Effector CD4-positive, alpha-beta T cell (primary cell): ENCODE measurements around the gene DOCK1.

ENCODE experiments used
- DNase-seq: peaks from one replicate; pipeline ENCODE4 v3.0.0-alpha.2; 2020

DOCK1 gene

DNA sequence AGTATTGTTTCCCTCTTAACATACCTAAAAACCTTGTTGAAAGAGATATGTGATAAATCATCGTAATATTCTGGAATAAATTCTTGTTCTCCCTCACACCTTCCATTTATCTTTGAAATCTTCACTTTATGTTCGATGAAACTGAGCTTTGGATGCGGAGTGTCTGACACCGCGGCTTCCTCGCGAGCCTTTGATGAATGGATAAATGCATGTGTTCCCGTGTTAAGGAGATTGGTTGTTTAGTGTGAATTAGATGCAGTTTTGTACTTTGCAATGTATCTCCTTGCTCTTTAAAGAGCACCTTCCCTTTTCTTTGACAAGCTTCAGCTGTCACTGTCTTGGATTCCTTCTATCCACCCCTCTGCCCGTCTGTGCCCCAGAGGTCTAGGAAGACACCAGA is 138.1 kb downstream of the DOCK1 start:
- no peak for DNase-seq

GRCh38 chr10:127044186-127044585 is 139.0 kb downstream of the DOCK1 start:
- no peak for DNase-seq

DNA sequence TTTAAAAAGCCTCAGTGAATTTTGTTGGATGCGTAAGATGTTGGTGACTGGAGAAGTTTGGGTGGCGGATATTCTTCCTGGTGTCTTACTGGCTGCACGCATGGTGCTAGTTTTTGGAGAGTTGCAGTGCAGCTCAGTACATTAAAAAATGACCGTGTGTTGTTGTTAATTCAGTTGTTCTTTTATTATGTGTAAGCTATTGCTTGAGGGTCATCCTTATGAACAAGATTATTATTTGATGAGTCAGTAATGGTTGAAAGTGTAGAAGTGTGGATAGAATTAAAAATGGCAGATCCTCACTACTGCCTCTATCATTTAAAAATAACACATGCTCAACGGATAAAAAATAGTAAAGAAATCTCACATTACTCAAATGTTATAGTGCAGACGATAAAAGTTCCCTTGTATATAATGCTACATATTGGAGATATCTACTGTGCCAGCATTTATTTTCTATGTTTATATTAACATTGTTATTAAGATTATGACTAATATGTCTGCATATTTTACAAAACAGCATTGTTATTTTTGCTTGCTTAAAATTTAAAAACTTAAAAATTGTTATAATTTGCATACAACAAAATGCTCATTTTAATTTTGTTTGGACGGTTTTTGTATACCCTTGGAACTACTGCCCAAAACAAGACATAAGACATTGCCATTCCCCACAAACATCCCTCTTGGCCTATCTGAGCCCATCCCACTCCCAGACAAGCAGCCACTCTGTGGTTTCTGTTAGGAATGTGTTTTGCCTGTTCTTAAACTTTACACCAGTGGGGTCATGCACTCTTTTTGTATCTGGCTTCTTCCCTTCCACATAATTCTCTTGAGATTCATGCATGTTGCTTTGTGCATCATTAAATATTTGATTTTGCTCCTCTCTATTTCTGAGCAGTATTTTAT is 142.0 kb downstream of the DOCK1 start:
- no peak for DNase-seq

GRCh38 chr10:127047878-127048238 is 142.6 kb downstream of the DOCK1 start:
- DNase-seq, result no peak

DNA sequence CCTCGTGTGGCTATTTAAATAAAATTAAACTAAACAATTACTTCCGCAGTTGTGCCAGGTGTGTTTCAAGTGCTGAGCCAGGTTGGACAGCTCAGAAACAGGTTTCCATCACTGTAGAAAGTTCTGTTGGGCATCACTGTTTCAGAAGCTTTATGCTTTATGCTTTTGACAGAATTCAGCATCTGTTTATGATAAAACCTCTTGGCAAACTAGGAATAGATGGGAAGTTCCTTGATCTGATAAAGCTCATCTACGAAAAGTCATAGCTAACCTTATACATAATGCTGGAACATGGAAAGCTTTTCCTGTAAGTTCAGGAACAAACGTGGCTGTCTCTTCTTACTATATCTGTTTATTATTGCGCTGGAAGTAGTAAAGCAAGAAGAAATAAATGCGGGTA is 143.4 kb downstream of the DOCK1 start:
- DNase-seq, result no peak

GRCh38 chr10:127052001-127052400 is 146.8 kb downstream of the DOCK1 start:
- no peak for DNase-seq

DNA sequence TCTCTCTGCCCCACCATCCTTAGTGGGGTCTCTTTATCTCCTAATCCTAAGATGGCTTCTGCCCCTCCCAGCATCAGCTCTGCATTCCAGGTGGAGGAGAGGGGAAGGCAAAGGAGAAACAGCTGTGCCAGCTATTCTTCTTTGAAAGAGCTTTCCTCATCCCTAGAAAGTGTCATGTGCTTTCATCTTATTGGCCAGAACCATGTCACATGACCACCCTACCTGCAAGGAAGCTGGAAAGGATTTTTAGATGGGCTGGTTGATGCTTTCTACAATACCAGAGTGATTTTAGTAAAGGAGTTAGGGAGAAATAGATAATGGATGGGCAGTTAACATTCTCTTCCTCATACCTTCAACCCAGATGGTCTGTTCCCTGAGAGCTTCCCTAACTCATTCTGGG is 150.0 kb downstream of the DOCK1 start:
- DNase-seq, result no peak

DNA sequence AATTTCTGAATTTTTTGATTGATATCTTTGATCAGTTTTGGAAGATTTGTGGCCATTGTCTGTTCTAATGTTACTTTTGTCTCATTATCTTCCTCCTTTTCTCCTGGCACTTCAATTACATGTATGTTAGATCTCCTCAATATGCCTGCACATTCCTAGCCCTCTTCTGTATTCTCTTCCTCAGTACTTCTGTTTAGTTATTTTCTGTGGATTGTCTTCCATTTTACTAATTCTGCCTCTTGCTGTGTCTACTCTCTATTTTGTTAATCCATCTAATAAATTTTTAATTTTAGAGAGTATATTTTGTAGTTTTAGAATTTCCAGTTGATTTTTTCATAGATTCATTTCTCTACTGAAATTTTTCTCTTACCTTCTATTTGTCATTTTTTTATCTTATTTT is 154.1 kb downstream of the DOCK1 start:
- DNase-seq, result no peak

DNA sequence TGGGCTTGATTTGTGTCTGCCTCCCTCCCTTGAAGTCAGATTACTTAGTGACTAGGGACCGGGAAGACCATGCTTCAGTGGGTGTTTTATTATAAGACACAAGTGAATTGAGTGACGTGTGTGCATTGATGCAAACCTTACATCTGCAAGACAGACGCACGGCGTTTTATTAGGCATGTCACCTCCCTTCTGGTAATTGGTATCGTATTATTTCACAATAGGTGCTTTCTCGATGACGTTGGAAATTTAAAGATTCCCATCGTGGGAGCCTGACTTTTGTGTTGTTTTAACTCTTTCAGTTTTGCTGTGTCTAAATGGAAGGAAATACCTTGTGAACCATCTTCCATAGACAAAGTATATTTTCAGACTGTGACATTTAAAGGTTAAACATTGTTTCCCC is 158.5 kb downstream of the DOCK1 start:
- DNase-seq, result no peak

DNA sequence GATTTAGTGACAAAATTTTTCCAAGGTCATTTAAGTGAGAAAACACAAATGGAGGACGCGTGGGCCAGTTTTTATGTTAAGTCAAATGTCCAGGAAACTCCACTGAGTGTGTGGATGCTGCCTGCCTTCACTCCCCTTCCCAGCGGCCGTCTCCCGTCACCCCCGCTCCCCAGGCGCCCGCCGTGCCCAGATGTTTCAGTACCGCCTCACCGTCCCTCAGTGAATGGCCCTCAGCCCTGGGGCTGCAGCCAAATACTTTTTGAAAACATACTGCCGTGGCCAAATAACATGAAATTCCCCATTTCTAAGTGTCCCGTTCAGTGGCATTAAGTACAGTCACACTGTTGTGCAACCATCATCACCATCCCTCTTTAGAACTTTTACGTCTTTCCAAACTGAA is 159.2 kb downstream of the DOCK1 start:
- no peak for DNase-seq

GRCh38 chr10:127067542-127068194 is 162.4 kb downstream of the DOCK1 start:
- no peak for DNase-seq

DNA sequence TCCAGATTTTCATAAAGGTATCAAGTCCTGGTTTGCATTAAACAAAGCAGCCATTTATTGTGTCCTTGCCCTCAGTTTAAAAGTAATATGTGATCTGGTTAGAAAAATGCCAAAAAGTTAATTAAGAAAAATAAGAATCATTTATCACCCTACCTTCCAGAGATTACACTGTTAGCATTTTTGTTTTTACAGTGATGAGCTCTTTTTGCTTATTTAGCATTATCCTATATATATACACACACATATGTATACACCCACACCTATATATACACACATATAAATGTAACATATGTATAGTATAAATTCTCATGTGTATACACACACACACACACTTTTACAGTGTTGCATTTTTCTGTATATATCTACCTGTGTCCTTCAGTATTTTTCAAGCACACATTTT is 163.3 kb downstream of the DOCK1 start:
- DNase-seq, result no peak

DNA sequence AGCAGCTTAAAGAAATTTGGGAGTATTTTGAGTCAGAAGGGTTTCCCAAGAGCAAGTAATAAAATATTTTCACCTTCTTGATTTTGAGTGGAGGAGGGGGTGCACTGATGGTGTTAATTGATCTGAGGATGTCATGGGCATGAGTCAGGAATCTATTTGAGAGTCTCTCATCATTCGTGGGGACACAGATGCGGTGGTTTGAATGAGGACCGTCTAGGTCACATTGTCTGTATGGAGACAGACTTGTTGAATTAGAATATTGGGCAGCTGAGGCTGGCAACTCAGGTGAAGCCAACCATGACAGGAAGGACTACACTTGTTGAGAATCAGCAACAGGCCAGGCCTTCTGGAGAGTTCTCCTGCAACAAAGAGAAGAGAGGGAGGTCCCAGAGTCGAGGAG is 164.2 kb downstream of the DOCK1 start:
- no peak for DNase-seq

DNA sequence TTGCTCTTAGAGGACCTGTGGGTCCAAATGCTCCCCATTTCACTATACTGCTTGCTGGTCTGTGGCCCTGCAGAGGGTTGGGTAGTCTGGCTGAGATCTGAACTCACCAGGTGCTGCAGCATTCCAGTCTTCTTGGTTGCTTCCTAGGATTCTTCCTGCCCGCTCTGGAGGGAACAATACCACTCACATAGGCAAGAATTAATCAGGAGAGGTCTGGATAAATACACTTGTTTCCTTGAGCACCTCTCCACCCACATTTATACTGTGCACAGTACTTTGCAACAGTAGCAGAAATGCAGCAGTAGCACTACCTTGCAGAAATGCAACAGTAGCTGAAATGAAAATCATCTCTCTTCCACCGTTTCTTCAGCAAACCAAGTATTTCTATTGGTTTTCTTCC is 165.9 kb downstream of the DOCK1 start:
- DNase-seq, result no peak

GRCh38 chr10:127073666-127074065 is 168.4 kb downstream of the DOCK1 start:
- no peak for DNase-seq

- no peak for DNase-seq
These were observed 174.2 kb downstream of the DOCK1 start for GRCh38 chr10:127079392-127079791.

GRCh38 chr10:127080317-127080716 is 175.1 kb downstream of the DOCK1 start:
- DNase-seq, result no peak

DNA sequence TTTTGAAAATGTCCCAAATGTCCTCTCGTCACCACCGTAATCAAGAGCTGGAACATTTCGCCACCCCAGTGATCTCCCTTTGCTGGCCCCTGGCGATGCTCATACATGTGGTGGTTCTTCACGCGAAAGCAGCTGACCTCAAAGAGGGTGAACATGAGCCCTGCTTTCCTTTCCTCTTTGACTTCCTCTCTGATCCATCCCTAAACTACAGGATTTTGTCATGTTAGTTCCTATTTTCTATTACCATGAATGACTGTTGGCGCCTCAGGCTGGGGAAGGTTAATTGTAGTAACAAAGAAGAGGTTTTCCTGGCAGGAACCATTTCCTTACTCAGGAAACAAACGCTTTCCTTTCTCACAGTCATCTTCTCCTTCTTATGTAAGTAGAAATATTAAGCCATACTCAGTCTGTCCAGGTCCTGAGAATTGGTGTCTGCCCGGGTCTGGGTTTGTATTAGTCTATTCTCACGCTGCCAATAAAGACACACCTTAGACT is 176.7 kb downstream of the DOCK1 start:
- no peak for DNase-seq

DNA sequence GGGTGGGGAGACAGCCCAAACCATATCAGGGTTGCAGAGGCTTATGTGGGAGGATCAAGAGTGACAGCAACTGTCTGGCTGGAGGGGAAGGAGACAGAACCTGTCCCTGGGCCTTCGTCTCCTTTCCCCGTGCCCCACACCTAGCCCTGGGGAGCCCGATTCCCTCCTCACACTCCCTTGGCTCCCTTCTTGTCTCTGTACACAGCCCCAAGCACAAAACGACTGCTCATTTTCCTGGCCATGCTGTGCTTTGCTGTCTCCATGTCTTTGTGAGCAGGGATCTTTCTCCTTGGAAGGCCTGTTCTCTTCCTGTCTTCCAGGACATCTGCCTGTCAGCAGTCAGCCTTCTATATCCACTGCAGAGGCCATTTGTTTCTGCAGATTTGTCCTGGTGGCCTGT is 177.4 kb downstream of the DOCK1 start:
- no peak for DNase-seq

DNA sequence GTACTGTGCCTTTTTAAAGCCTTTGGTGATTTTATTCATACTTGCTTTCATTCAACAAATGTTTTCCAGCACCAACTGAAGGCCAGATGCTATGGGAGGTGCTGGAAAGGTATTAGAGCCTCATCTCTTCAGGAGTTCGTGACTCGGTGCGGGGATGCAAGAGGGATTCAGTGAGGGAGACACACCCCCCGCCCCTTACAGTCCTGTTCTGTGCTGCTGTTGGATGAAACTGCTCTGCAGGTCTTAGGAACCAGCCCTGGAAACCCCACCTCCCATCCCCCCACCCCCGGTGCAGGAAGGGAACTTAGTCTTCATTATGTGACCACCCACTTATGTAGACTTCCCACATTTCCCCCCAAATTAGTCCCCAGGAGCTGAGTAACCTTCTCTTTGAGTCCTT is 180.7 kb downstream of the DOCK1 start:
- DNase-seq, result no peak

DNA sequence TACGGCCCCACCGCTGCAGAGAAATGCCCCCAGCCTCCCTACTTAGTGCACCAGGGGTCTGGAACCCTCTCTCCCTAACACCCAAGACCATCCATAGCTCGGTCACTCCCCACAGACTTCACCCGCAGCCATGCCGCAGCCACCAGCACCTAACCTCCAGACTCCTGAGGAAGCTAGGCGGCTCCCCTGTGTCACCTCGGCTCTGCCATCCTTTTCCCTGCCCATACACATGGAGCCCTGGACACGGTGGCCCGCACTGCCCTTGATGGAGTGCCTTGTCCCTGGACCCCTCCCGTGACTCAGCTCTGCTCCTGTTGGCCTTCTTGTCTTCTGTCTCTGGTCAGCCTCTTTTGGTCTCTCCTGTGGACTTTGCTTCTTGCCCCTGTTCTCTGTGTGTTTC is 183.7 kb downstream of the DOCK1 start:
- no peak for DNase-seq

DNA sequence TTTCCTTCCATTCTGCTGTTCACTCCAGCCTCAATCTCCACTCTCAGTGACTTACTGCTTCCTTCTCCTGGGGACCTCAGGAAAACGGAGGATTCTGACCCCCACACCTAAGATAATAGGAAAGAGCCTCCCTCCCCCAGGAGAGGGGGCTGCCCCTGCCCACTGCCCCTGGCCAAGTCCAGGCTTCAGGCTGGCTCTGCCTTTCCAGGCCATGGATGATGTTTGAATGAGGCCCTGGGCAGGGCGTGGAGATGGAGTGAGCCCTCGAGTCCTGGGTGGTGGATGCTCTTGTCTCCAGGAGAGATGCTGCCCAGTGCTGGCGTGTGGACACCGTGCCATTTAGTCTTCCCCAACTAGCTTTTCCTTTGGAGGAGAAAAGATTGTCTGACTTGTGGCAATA is 184.2 kb downstream of the DOCK1 start:
- no peak for DNase-seq

DNA sequence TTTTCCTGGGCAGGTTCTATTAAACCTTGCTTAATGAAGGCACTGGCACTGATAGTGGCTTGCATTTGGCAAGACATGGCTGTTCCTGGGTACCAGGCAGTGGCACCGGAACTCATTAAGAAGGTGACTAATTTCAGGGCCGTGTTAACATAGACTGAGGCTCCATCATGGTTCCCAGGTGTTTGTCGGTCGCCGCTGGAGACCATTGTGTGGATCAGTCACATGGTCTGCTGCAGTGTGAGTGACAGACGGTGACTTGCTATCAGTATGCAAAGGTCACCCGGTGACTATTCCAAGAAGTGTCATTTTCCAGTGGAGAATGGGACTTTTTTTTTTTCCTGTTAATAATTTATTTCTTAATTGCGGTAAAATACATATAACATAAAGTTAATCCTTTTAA is 184.9 kb downstream of the DOCK1 start:
- no peak for DNase-seq

DNA sequence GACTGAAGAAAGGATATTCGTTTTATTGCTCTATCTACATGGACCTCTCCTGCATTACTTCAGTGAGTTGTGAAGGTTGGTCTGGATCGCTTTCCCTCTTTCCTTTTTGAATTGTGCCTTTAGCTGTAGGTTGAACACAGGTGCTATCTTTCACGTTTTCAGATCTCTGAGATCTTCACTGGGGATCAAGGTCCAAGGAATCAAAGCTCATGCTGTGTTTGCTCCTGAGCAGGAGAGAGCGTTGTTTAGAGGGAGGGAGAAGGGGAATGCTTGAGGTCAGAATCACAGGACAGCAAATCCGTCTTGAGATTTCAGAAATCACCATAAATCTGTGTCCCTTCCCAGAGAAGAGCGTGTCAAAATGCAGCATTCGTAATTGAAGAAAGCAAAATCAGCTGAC is 186.1 kb downstream of the DOCK1 start:
- DNase-seq, result no peak
